ENCODE results near the gene NUTM2A.
A peak's percentile ranks its signal among the peaks of the same experiment; 100 is the strongest.
"Not testable (repeated sequence)": the region's sequence is repeated elsewhere in the genome, so short reads cannot be mapped to it uniquely, and the experiment has no call there.

Gene NUTM2A, protein sequence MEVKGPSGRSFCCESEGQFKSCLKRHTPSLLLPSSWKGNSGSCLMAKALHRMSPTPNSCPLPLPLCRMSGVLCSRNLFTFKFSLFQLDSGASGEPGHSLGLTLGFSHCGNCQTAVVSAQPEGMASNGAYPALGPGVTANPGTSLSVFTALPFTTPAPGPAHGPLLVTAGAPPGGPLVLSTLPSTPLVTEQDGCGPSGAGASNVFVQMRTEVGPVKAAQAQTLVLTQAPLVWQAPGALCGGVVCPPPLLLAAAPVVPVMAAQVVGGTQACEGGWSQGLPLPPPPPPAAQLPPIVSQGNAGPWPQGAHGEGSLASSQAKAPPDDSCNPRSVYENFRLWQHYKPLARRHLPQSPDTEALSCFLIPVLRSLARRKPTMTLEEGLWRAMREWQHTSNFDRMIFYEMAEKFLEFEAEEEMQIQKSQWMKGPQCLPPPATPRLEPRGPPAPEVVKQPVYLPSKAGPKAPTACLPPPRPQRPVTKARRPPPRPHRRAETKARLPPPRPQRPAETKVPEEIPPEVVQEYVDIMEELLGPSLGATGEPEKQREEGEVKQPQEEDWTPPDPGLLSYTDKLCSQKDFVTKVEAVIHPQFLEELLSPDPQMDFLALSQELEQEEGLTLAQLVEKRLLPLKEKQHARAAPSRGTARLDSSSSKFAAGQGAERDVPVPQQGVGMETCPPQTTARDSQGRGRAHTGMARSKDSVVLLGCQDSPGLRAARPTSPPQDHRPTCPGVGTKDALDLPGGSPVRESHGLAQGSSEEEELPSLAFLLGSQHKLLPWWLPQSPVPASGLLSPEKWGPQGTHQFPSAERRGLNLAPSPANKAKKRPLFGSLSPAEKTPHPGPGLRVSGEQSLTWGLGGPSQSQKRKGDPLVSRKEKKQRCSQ

DNA sequence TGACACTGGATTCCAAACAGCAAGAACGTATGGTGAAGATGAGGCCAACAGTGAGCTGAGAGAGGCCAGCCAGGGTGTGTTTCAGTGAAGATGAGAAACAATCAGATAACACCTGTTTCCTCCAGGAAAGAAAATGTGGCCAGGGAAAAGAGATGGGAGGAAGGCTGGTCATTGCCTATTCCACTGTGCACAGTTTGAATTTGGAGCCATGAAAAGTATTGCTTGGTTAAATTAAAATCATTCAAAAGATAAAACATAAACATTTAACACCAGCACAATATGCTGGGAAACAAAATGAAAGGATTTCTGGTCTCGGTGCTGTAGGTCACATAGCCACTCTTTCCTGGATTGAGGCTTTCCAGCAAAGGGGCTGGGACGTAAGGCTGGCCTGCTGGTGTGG lies at the start of gene NUTM2A:
TSS of gene NUTM2A (plus strand) at position 301 of the 400 bp plus-strand sequence. CDS start 383 bp downstream, outside the sequence.
- H3K4me1 ChIP-seq (ENCODE audit: control insufficient read depth, low read length); H3K36me3 ChIP-seq (ENCODE audit: control insufficient read depth, low read length); H3K9me2 ChIP-seq (replicated peaks; ENCODE audit: control insufficient read depth, low read length); H3F3A ChIP-seq (ENCODE audit: control insufficient read depth, insufficient read depth); H3K4me2 ChIP-seq (ENCODE audit: low read length); H3K4me3 ChIP-seq (ENCODE audit: low read length); H4K20me1 ChIP-seq (ENCODE audit: control insufficient read depth, insufficient read depth, low read depth, low read length); H3K27ac ChIP-seq (ENCODE audit: low read depth, low read length); H3K79me2 ChIP-seq (ENCODE audit: control insufficient read depth, low read length); H3K27me3 ChIP-seq (ENCODE audit: control insufficient read depth, low read length); H3K9me3 ChIP-seq (ENCODE audit: control insufficient read depth, insufficient read depth, low read length): not testable (repeated sequence)

DNA sequence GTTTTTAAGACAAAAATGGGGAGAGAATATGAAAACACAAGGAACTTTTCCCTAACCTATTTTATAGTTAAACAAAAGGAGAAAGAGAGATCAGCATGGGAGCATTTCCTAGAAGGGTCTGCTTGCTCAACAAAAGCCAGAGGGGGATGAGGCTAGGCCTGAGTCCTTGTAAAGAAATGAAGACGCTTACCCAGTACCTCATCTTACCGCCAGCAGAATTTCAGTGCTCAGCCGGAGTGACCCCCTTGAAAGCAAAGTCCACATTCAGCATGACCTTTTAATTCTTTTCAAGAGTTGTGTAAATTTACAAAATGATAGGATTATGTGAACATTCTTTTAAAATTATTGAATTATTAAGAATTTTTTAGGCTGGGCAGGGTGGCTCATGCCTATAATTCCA lies 47.7 kb upstream of the NUTM2A start:
- H3K9me3 ChIP-seq (ENCODE audit: control insufficient read depth, insufficient read depth, low read length); H3K27ac ChIP-seq (ENCODE audit: low read depth, low read length); H3K4me2 ChIP-seq (ENCODE audit: low read length); H3F3A ChIP-seq (ENCODE audit: control insufficient read depth, insufficient read depth); H3K79me2 ChIP-seq (ENCODE audit: control insufficient read depth, low read length); H4K20me1 ChIP-seq (ENCODE audit: control insufficient read depth, insufficient read depth, low read depth, low read length); H3K36me3 ChIP-seq (ENCODE audit: control insufficient read depth, low read length); H3K4me1 ChIP-seq (ENCODE audit: control insufficient read depth, low read length); H3K4me3 ChIP-seq (ENCODE audit: low read length); H3K27me3 ChIP-seq (ENCODE audit: control insufficient read depth, low read length); H3K9me2 ChIP-seq (replicated peaks; ENCODE audit: control insufficient read depth, low read length): not testable (repeated sequence)

DNA sequence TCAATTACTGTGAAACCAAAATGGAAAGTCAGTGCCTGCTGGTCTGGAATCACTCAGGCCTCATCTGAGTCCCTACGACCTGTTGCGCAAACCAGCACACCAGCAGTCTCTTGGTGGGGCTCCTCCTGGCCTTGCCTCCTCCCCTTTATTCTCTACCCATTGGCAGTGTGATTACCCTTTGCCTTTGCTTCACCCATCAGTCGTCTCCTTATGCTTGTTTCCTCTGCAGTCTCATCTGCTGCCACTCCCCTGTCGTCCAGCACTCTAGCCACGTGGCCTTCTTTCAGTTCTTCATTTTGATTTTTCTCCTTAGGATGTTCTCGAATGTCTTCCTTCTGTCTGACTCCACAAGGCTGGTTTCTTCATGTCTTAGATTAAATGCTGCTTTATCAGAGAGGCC lies 40.8 kb upstream of the NUTM2A start:
- H3K27me3 ChIP-seq (ENCODE audit: control insufficient read depth, low read length); H4K20me1 ChIP-seq (ENCODE audit: control insufficient read depth, insufficient read depth, low read depth, low read length); H3F3A ChIP-seq (ENCODE audit: control insufficient read depth, insufficient read depth); H3K9me3 ChIP-seq (ENCODE audit: control insufficient read depth, insufficient read depth, low read length); H3K79me2 ChIP-seq (ENCODE audit: control insufficient read depth, low read length); H3K9me2 ChIP-seq (replicated peaks; ENCODE audit: control insufficient read depth, low read length); H3K4me3 ChIP-seq (ENCODE audit: low read length): not testable (repeated sequence)
- Histone ChIP-seq H3K36me3 (ENCODE audit: control insufficient read depth, low read length) (peaks cover 18% of the 10 kb centered on the region), H3K27ac (ENCODE audit: low read depth, low read length) (0 out of 2 replicates have a peak overlapping the region, but pooled peaks have one; percentile 12), H3K4me1 (ENCODE audit: control insufficient read depth, low read length) (peaks cover 22% of the 10 kb centered on the region), H3K4me2 (ENCODE audit: low read length) (0 out of 2 replicates have a peak overlapping the region, but pooled peaks have one; percentile 14)

DNA sequence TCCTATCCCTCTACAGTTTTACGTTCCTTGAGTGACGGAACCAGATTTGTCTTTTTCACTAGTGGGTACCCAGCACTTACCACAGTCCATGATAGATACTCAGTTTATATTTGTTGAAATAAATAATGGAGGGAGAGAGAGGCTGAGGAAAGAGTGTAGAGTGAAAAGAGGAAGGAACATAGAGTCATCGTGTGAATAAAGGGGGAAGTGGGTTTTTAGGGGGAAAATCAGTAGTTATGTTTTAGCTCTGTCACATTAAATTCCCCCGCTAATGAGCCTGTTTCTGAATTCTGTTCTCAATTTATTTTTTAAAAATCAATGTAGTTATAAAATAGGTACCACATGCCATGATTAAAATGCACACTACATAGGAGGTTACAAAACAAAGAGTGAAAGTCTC lies 39.2 kb upstream of the NUTM2A start:
- H3K4me3 ChIP-seq (ENCODE audit: low read length); H3K4me2 ChIP-seq (ENCODE audit: low read length); H3K27ac ChIP-seq (ENCODE audit: low read depth, low read length); H3K9me3 ChIP-seq (ENCODE audit: control insufficient read depth, insufficient read depth, low read length); H3K9me2 ChIP-seq (replicated peaks; ENCODE audit: control insufficient read depth, low read length); H3F3A ChIP-seq (ENCODE audit: control insufficient read depth, insufficient read depth); H3K27me3 ChIP-seq (ENCODE audit: control insufficient read depth, low read length); H4K20me1 ChIP-seq (ENCODE audit: control insufficient read depth, insufficient read depth, low read depth, low read length); H3K79me2 ChIP-seq (ENCODE audit: control insufficient read depth, low read length): not testable (repeated sequence)
- Histone ChIP-seq H3K36me3 (ENCODE audit: control insufficient read depth, low read length) (peaks cover 16% of the 10 kb centered on the region), H3K4me1 (ENCODE audit: control insufficient read depth, low read length) (peaks cover 22% of the 10 kb centered on the region)

DNA sequence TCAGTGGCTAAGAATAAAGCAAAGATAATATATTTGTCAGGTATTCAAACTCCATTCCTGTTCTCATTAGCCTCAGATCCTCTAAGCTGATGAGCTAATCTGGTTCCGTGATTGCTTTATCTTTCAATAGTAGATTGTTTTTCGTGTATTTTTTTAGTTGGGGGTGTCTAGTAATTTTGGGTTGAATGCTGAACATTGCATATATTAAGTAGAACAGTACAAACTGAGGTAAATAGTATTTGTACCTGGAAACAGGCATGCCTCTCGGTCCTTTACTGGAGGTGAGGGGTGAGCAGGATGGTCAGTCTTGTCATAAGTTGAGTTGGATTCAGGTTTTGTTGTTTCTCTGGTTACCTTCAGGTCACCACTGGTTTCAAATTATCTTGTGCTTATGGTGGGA lies 37.7 kb upstream of the NUTM2A start:
- Histone ChIP-seq H3K36me3 (ENCODE audit: control insufficient read depth, low read length) (peaks cover 11% of the 10 kb centered on the region), H3K4me1 (ENCODE audit: control insufficient read depth, low read length) (peaks cover 22% of the 10 kb centered on the region)
- H3K9me2 ChIP-seq (replicated peaks; ENCODE audit: control insufficient read depth, low read length); H3K4me2 ChIP-seq (ENCODE audit: low read length); H3K27me3 ChIP-seq (ENCODE audit: control insufficient read depth, low read length); H3F3A ChIP-seq (ENCODE audit: control insufficient read depth, insufficient read depth); H3K4me3 ChIP-seq (ENCODE audit: low read length); H4K20me1 ChIP-seq (ENCODE audit: control insufficient read depth, insufficient read depth, low read depth, low read length); H3K27ac ChIP-seq (ENCODE audit: low read depth, low read length); H3K79me2 ChIP-seq (ENCODE audit: control insufficient read depth, low read length); H3K9me3 ChIP-seq (ENCODE audit: control insufficient read depth, insufficient read depth, low read length): not testable (repeated sequence)

DNA sequence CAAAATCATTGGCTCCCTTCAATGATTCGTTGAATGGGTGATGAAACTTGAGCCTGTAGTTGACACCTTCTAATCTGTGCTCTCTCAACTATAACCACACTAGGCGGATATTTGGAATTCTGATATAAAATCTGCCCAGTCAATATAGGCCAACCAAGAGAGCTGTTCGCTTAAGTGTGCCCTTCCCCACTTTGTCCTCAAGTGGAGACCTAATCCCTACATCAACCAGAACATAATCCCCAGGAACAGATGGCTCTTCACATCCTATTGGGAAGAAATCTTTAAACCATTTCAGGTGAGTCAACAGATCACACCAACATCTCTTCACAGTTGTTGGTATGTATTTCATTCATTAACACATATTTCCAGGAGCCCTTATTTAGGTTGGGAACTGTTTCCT lies 33.4 kb upstream of the NUTM2A start:
- not testable (repeated sequence) for H3K4me1 ChIP-seq (ENCODE audit: control insufficient read depth, low read length); H3K9me3 ChIP-seq (ENCODE audit: control insufficient read depth, insufficient read depth, low read length); H3K4me2 ChIP-seq (ENCODE audit: low read length); H3F3A ChIP-seq (ENCODE audit: control insufficient read depth, insufficient read depth); H3K9me2 ChIP-seq (replicated peaks; ENCODE audit: control insufficient read depth, low read length); H3K27me3 ChIP-seq (ENCODE audit: control insufficient read depth, low read length); H3K27ac ChIP-seq (ENCODE audit: low read depth, low read length); H3K4me3 ChIP-seq (ENCODE audit: low read length); H4K20me1 ChIP-seq (ENCODE audit: control insufficient read depth, insufficient read depth, low read depth, low read length); H3K79me2 ChIP-seq (ENCODE audit: control insufficient read depth, low read length)
- H3K36me3 ChIP-seq (ENCODE audit: control insufficient read depth, low read length), result peaks cover 10% of the 10 kb centered on the region

DNA sequence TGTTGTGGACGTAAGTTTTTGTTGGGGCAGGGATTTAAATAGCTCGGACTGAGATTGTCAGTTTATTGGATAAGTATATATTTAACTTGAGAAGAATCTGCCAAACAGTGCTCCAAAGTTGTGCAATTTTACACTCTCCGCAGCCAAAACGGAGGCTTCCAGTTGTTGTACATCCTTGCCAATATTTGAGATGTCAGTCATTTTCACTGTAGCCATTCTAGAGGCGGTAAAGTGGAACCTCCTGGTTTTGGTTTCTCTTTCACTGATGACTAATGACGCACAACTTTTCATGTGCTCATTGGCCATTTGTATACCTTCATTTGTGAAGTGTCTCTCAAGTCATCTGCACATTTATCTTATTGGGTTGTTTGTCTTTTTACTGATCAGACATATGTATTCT lies 24.3 kb upstream of the NUTM2A start:
- not testable (repeated sequence) for H3K27me3 ChIP-seq (ENCODE audit: control insufficient read depth, low read length); H3K36me3 ChIP-seq (ENCODE audit: control insufficient read depth, low read length); H3K4me1 ChIP-seq (ENCODE audit: control insufficient read depth, low read length); H3K4me2 ChIP-seq (ENCODE audit: low read length); H3K9me3 ChIP-seq (ENCODE audit: control insufficient read depth, insufficient read depth, low read length); H4K20me1 ChIP-seq (ENCODE audit: control insufficient read depth, insufficient read depth, low read depth, low read length); H3K4me3 ChIP-seq (ENCODE audit: low read length); H3K79me2 ChIP-seq (ENCODE audit: control insufficient read depth, low read length); H3K27ac ChIP-seq (ENCODE audit: low read depth, low read length); H3K9me2 ChIP-seq (replicated peaks; ENCODE audit: control insufficient read depth, low read length); H3F3A ChIP-seq (ENCODE audit: control insufficient read depth, insufficient read depth)

DNA sequence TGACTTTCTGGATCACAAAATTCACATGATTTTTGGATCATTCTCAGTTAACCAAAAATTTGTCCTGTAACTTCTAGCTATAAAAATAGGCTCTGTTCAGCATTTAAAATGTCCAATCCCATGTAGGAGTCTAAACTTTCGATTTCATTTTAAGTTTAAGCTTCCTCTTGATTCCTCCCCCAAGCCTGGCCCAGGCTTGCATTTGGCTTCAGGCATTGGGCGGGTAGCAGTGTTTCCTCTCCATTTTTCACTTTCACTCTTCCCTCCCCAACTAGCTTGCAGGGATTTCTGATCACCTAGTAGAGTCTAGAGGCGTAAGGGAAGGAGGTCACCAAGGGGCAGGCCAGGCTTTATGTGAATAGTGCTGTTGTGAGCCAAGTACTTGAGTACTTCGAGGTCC lies 20.4 kb upstream of the NUTM2A start:
- H3K4me1 ChIP-seq (ENCODE audit: control insufficient read depth, low read length); H3K27me3 ChIP-seq (ENCODE audit: control insufficient read depth, low read length); H4K20me1 ChIP-seq (ENCODE audit: control insufficient read depth, insufficient read depth, low read depth, low read length); H3K9me2 ChIP-seq (replicated peaks; ENCODE audit: control insufficient read depth, low read length); H3K36me3 ChIP-seq (ENCODE audit: control insufficient read depth, low read length); H3K4me3 ChIP-seq (ENCODE audit: low read length); H3K79me2 ChIP-seq (ENCODE audit: control insufficient read depth, low read length); H3K4me2 ChIP-seq (ENCODE audit: low read length); H3F3A ChIP-seq (ENCODE audit: control insufficient read depth, insufficient read depth); H3K27ac ChIP-seq (ENCODE audit: low read depth, low read length); H3K9me3 ChIP-seq (ENCODE audit: control insufficient read depth, insufficient read depth, low read length): not testable (repeated sequence)

All from DOHH2 (cell line).